Melanocyte of skin (primary cell): ENCODE results near the gene CCDC141. TPM values are rescaled to one million over a fixed set of nuclear protein-coding genes. Genes with fewer than 3 reads are reported as not detected.

Experiments used
- total RNA-seq, 2 donors: library from RNA; depleted of rRNA; stranded (reverse); fragments of >200 nt; gene quantifications; 2 replicates each; pipeline ENCODE4 v1.2.3, GENCODE V29; 2012

The CCDC141 gene
- total RNA-seq = not detected

GRCh38 chr2:179049546-179050311 lies at the start of gene CCDC141:
Gene CCDC141 (minus strand): TSS chr2:179050137. CDS start chr2:179049941, 196 bp downstream.

GRCh38 chr2:178807227-178808008 lies 242.5 kb downstream of the CCDC141 start, which contains the start of gene TTN:
Gene TTN (minus strand): TSS chr2:178807423. CDS start chr2:178804642, 2,781 bp downstream.

Other genes with a start within 250 kb of the CCDC141 start
- gene TTN, start 242.7 kb downstream of the CCDC141 start, total RNA-seq = under 1 TPM; under 0.01 TPM
- 10 to 100 TPM; 17.6 to 24.1 TPM for gene SESTD1, start 214.7 kb upstream of the CCDC141 start, total RNA-seq